Superior temporal gyrus (tissue), 1 donor: Measurements from ENCODE around the gene ATP5F1D.
"Not testable (repeated sequence)": the region's sequence is repeated elsewhere in the genome, so short reads cannot be mapped to it uniquely, and the experiment has no call there.

Source experiments
- DNase-seq: peaks from one replicate; pipeline ENCODE4 v3.0.0-alpha.2; 2016; ENCODE audit errors: extremely low spot score

Gene ATP5F1D

GRCh38 chr19:1241417-1242095, at the start of gene ATP5F1D:
Gene ATP5F1D, plus strand, starts transcription at chr19:1241751. Its CDS starts 100 bp downstream, at chr19:1241851.
- DNase-seq: peak; percentile 96

DNA sequence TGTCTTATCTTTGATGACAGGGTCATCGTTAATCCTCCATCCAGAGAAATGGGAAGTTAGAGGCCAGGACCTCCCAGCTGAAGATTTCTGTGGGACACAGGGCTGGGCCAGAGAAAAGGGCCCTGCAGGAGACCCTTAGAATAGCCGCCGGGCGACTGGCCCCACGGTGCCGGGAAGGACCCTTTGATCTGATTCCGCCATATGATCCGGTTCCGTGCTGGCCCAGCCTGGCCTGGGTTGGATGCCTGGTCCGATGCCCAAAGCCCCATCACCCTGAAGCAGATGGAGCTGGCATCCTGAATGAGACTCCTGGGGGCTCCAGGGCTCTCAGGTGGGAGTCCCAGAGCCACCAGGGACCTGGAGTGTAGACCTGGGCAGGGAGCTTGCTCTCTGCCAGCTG, 42.0 kb upstream of the ATP5F1D start:
- DNase-seq: no peak

GRCh38 chr19:1200614-1201013, 40.9 kb upstream of the ATP5F1D start:
- not testable (repeated sequence) for DNase-seq

DNA sequence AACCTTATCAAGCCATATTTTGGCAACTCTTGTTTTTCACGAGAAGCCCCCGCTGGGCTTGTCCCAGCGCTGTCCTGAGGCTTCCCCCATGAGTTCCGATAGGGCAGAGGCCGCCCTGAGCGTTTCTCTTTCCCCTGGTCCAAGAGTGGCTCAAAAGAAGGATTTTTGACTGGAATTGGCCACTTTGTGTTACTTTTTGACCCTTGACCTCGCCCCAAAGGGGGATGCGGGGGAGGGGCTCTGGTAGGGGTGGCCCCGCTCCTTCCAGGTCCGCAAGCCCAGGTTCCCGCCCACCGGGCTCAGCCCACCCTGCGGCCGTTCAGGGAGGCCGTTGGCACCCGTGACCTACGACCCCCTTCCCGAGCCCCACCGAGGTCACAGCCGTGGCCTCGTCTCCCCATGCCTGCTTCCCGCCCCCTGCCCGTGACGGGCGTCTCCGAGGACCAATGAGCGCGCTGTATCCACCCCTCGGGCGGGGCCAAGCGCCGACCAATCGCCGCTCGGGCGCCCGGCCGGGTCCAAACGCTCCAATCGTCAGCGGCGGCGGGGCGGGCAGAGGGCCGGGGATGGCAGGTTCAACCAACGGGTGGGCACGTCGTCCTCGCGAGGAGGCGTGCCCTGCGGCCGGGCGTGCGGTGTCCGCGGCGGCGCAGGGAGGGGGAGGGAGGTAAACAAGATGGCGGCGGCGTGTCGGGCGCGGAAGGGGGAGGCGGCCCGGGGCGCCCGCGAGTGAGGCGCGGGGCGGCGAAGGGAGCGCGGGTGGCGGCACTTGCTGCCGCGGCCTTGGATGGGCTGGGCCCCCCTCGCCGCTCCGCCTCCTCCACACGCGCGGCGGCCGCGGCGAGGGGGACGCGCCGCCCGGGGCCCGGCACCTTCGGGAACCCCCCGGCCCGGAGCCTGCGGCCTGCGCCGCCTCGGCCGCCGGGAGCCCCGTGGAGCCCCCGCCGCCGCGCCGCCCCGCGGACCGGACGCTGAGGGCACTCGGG, 36.1 kb upstream of the ATP5F1D start, which contains the start of gene STK11:
STK11 (plus strand) TSS at position 665 of the 986 bp plus-strand sequence. CDS start 1,136 bp downstream, outside the sequence.
- DNase-seq: peak; percentile 97

DNA sequence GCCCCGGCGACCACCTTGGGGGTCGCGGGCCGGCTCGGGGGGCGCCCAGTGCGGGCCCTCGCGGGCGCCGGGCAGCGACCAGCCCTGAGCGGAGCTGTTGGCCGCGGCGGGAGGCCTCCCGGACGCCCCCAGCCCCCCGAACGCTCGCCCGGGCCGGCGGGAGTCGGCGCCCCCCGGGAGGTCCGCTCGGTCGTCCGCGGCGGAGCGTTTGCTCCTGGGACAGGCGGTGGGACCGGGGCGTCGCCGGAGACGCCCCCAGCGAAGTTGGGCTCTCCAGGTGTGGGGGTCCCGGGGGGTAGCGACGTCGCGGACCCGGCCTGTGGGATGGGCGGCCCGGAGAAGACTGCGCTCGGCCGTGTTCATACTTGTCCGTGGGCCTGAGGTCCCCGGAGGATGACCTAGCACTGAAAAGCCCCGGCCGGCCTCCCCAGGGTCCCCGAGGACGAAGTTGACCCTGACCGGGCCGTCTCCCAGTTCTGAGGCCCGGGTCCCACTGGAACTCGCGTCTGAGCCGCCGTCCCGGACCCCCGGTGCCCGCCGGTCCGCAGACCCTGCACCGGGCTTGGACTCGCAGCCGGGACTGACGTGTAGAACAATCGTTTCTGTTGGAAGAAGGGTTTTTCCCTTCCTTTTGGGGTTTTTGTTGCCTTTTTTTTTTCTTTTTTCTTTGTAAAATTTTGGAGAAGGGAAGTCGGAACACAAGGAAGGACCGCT, 35.2 kb upstream of the ATP5F1D start:
- peak; percentile 23 for DNase-seq

- peak; percentile 10 for DNase-seq
Observed at GRCh38 chr19:1206864-1207450, 34.6 kb upstream of the ATP5F1D start.

DNA sequence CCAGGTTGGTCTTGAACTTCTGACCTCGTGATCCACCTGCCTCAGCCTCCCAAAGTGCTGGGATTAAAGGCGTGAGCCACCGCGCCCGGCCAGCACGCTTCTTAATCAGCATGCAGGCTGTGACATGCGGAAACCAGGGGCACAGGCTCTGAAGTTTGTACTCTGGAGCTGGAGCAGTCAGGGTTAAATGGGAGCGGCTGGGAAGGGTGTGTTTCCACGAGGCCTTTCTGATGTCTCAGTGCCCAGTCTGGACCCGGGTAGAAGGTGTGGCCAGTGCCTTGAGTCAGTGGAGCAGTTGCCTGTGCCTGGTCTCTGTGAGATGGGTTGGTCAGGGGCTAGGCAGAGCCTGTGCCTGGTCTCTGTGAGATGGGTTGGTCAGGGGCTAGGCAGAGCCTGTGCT, 32.7 kb upstream of the ATP5F1D start:
- not testable (repeated sequence) for DNase-seq

GRCh38 chr19:1210227-1210538, 31.4 kb upstream of the ATP5F1D start:
- DNase-seq: peak; percentile 71

GRCh38 chr19:1211494-1212234, 29.9 kb upstream of the ATP5F1D start:
- DNase-seq: peak; percentile 13

DNA sequence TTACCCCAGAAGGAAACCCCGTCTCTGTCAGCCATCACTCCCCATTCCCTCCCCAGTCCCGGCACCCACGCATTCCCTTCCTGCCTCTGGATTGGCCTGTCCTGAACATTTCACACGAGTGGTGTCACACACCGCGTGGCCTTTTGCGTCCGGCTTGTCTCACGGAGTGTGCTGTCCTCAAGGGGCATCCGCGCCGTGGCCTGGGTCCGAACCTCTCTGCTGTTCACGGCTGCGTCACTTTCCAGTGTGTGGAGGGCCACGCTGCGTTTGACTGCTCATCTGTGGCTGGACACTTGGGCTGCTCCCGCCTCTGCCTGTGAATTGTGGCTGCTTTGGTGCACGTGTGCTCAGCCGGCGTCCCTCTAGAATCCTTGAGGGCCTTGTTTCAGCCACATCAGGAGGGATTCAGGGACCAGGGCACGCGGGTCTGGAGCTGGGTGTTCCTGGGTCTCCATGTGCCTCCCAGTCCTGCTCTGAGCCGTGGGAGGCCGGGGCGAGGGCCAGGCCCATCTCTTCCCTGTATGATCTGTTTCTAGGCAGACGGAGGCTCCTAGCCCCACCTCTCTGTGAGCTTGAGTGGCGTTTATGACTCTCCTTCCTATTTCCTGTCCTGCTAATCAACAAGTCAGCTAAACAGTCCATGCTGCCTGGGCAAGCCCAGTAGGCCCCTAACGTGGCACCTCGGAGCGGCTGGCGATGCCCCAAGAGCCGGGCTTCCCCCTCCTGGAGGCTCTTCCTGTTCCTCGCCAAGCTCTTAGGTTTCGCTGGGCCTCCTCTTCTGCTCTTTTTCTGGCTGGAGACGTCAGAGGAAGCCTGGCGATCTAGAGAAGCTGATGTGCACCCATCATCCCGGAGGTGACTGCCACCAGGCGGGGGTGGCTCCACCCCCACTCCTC, 27.9 kb upstream of the ATP5F1D start:
- DNase-seq: peak; percentile 42

- no peak for DNase-seq
Observed at GRCh38 chr19:1214299-1214861, 27.2 kb upstream of the ATP5F1D start.

DNA sequence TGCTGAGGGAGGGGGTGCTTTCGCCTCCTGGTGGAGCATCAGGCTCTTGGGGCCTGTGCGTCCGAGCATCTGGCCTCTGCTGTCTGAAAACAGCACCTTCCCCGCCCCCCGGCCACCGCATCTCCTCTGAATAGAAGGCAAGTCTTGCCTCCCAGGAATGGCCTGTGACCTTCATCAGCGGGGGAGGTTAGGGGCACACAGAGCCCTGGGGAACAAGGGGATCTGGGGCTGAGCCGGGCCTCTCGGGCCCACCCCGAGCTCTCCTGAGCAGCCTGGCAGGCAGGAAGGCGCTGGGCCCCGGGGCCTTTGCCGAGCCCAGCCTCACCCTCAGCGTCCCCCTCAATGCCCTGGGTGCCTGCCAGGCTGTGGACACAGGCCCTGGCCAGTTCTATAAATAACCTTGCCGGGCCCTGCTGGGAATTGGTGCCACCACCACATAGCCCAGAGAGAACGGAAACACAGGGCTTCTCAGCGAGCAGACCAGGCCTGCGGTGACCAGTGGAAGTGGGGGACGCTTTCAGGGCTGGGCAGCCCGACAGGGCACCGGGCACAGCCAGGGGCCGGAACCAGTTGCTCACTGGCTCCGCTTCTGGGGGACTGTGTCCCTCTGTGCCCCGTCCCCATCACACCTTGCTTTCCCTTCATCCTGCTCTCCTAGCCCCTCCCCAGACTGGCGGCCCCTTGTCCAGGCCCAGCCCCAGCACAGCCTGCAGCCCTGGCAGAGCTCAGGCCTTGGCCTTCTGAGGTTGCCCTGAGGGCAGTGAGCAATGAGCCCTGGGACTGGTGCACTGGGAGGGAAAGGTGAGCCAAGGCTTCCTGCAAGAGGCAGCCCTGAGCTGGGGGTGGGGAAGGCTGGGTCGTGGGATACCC, 26.5 kb upstream of the ATP5F1D start:
- peak; percentile 52 for DNase-seq

- no peak for DNase-seq
Observed at GRCh38 chr19:1216756-1217155, 24.8 kb upstream of the ATP5F1D start.

- DNase-seq: no peak
Observed at GRCh38 chr19:1217366-1217765, 24.2 kb upstream of the ATP5F1D start.

DNA sequence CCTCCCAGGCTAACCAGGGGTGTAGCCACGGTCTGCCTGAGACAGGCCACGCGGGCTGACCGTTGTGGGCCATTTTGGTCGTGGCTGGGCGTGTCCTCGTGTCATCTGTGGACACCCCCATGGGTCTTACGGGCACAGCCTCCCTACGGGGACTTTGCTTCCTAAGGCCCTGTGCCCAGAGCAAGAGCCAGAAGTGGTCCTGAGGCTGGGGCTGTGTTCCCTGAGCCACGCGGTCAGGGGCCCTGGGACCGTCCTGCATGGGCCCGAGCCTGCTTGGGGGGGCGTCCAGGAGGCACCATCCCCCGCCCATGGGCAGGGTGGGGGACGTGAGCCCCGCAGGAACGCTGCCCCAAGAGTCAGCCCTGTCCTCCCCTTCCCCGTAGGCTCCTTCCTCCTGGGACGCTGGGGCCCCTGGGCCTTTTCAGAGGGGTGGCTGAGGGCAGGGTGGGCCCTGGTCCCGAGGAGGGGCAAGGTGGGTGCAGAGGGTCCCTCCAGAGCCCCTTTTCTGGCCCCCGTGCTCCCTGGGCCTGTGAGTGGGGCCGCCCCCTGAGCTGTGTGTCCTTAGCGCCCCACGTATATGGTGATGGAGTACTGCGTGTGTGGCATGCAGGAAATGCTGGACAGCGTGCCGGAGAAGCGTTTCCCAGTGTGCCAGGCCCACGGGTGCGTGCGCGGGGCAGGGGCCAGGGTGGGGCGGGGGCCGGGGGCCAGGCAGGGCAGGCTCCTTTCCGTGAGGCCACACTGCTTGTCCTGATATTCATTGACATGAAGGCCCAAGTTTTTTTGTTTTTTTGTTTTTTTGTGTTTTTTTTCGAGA, 22.6 kb upstream of the ATP5F1D start:
- no peak for DNase-seq

- no peak for DNase-seq
Observed at GRCh38 chr19:1219786-1220476, 21.6 kb upstream of the ATP5F1D start.

DNA sequence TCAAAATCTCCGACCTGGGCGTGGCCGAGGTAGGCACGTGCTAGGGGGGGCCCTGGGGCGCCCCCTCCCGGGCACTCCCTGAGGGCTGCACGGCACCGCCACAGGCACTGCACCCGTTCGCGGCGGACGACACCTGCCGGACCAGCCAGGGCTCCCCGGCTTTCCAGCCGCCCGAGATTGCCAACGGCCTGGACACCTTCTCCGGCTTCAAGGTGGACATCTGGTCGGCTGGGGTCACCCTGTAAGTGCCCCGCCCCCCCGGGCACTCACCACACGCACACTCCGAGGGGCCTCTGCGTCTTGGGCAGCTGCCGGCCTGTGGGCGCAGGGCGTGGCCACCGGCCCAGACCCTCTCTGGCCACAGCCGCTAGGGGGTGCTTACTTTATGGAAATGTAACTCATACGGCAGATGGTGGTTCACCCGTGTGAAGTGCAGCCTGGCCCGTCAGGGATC, 21.0 kb upstream of the ATP5F1D start:
- no peak for DNase-seq
